IMR-90 (cell line): ENCODE results near the gene CP. TPM values are rescaled to one million over a fixed set of nuclear protein-coding genes. Genes with fewer than 3 reads are reported as not detected.
A peak's percentile ranks its signal among the peaks of the same experiment; 100 is the strongest.

ENCODE experiments used
- ATAC-seq: fragments of 200-7000 bp; cut with Tn5 transposase; 2 replicates; pipeline ENCODE4 v1.9.1; 2020; ENCODE audit warnings: low read depth, mild to moderate bottlenecking, moderate library complexity
- BruUV-seq: library from RNA; stranded (reverse); fragments of 400-500 nt; replicated peaks from 2 replicates; lab custom pipeline; 2021; lab: Mats Ljungman, UMichigan
- CTCF ChIA-PET: fragments of 300-600 bp; formaldehyde crosslinking; extraction: SDS; loops from one replicate; lab custom pipeline; 2021; ENCODE audit warnings: antibody characterized with exemption; lab: Yijun Ruan, JAX
- POLR2A ChIA-PET: fragments of 300-600 bp; sonication (Branson Sonifier 250); formaldehyde crosslinking; loops from one replicate; lab custom pipeline; 2022; ENCODE audit warnings: antibody characterized with exemption; ENCODE audit not compliant: unreplicated experiment; lab: Charles Lee
- DNase-seq: peaks from one replicate; pipeline ENCODE4 v3.0.0; 2013
- H2AFZ ChIP-seq: replicated peaks from 2 replicates; pipeline ENCODE3; 2013; ENCODE audit warnings: low read length, mild to moderate bottlenecking; ENCODE audit not compliant: poor library complexity
- H2AK5ac ChIP-seq: 2 replicates; pipeline ENCODE4 v1.6.1; 2013; ENCODE audit warnings: low read depth, low read length, inconsistent platforms
- H2AK9ac ChIP-seq: replicated peaks from 2 replicates; pipeline ENCODE3; 2013; ENCODE audit warnings: mild to moderate bottlenecking, low read depth, low read length, moderate library complexity; ENCODE audit not compliant: poor library complexity
- H2BK120ac ChIP-seq: 2 replicates; pipeline ENCODE4 v1.6.1; 2013; ENCODE audit warnings: low read depth, low read length, inconsistent platforms
- H2BK15ac ChIP-seq: 3 replicates; pipeline ENCODE4 v1.6.1; 2013; ENCODE audit warnings: low read depth, low read length, inconsistent platforms
- H2BK20ac ChIP-seq: 2 replicates; pipeline ENCODE4 v1.6.1; 2013; ENCODE audit warnings: low read depth, mild to moderate bottlenecking, inconsistent platforms, low read length, moderate library complexity
- H2BK5ac ChIP-seq: 2 replicates; pipeline ENCODE4 v1.6.1; 2013; ENCODE audit warnings: mild to moderate bottlenecking, low read depth, low read length, inconsistent platforms; ENCODE audit not compliant: poor library complexity, severe bottlenecking
- H3K14ac ChIP-seq: replicated peaks from 2 replicates; pipeline ENCODE4 v1.6.1; 2013; ENCODE audit warnings: low read depth, low read length, inconsistent platforms
- H3K18ac ChIP-seq: 2 replicates; pipeline ENCODE4 v1.6.1; 2013; ENCODE audit warnings: low read depth, low read length, control low read depth
- H3K23ac ChIP-seq: 2 replicates; pipeline ENCODE4 v1.6.1; 2013; ENCODE audit warnings: low read depth, low read length, inconsistent platforms
- H3K27ac ChIP-seq: 2 replicates; pipeline ENCODE4 v1.5.1; 2013; ENCODE audit warnings: mild to moderate bottlenecking, control low read depth, low read length; ENCODE audit not compliant: insufficient read depth
- H3K27me3 ChIP-seq: 2 replicates; pipeline ENCODE4 v1.6.1; 2013; ENCODE audit warnings: low read length; ENCODE audit not compliant: control insufficient read depth, insufficient read depth
- H3K36me3 ChIP-seq: 2 replicates; pipeline ENCODE4 v1.6.1; 2013; ENCODE audit warnings: low read length, mixed read lengths; ENCODE audit not compliant: control insufficient read depth, insufficient read depth
- H3K4ac ChIP-seq: 2 replicates; pipeline ENCODE4 v1.6.1; 2013; ENCODE audit warnings: low read depth, low read length, inconsistent platforms
- H3K4me1 ChIP-seq: 2 replicates; pipeline ENCODE4 v1.6.1; 2013; ENCODE audit warnings: low read length, mixed read lengths; ENCODE audit not compliant: control insufficient read depth, insufficient read depth
- H3K4me2 ChIP-seq: 2 replicates; pipeline ENCODE4 v1.6.1; 2013; ENCODE audit warnings: low read depth, mild to moderate bottlenecking, control low read depth, low read length, moderate library complexity
- H3K4me3 ChIP-seq: 2 replicates; pipeline ENCODE4 v1.5.1; 2013; ENCODE audit warnings: low read depth, mild to moderate bottlenecking, control low read depth, low read length, moderate library complexity; ENCODE audit not compliant: insufficient read depth
- H3K56ac ChIP-seq: 2 replicates; pipeline ENCODE4 v1.6.1; 2013; ENCODE audit warnings: low read length, inconsistent platforms; ENCODE audit not compliant: insufficient read depth; ENCODE audit errors: extremely low read depth
- H3K79me1 ChIP-seq, 2 experiments: 2 replicates each; pipeline ENCODE4 v1.6.1; 2013; ENCODE audit warnings: low read length in 2 of 2, inconsistent platforms in 1 of 2, low read depth in 1 of 2
- H3K9ac ChIP-seq: 2 replicates; pipeline ENCODE4 v1.6.1; 2013; ENCODE audit warnings: low read depth, low read length, control low read depth
- H3K9me1 ChIP-seq: 2 replicates; pipeline ENCODE4 v1.6.1; 2013; ENCODE audit warnings: low read length, inconsistent platforms; ENCODE audit not compliant: insufficient read depth
- H3K9me3 ChIP-seq: 2 replicates; pipeline ENCODE4 v1.6.1; 2013; ENCODE audit warnings: low read length; ENCODE audit not compliant: control insufficient read depth, insufficient read depth
- H4K20me1 ChIP-seq: 2 replicates; pipeline ENCODE4 v1.6.1; 2013; ENCODE audit warnings: low read length, inconsistent platforms; ENCODE audit not compliant: insufficient read depth
- H4K5ac ChIP-seq: 2 replicates; pipeline ENCODE4 v1.6.1; 2013; ENCODE audit warnings: mild to moderate bottlenecking, low read depth, low read length, control low read depth
- H4K8ac ChIP-seq, 2 experiments: 2 replicates each; pipeline ENCODE4 v1.6.1; 2013; ENCODE audit warnings: low read depth in 2 of 2, low read length in 2 of 2, control low read depth in 1 of 2, inconsistent platforms in 1 of 2
- H4K91ac ChIP-seq: 2 replicates; pipeline ENCODE4 v1.6.1; 2013; ENCODE audit warnings: low read depth, low read length, inconsistent platforms; ENCODE audit not compliant: insufficient read depth
- BHLHE40 ChIP-seq: fragments of 150-350 bp; IDR thresholded peaks from 2 replicates; pipeline ENCODE4 v1.6.1; 2016; ENCODE audit warnings: mild to moderate bottlenecking, low read depth, low read length
- CEBPB ChIP-seq: IDR thresholded peaks from 2 replicates; pipeline ENCODE4 v1.6.1; 2012; ENCODE audit warnings: low read depth, low read length, improper control_type of control experiment
- CHD1 ChIP-seq: IDR thresholded peaks from 2 replicates; pipeline ENCODE4 v1.6.1; 2012; ENCODE audit warnings: low read depth, low read length, improper control_type of control experiment
- FOS ChIP-seq: fragments of 150-350 bp; IDR thresholded peaks from 2 replicates; pipeline ENCODE4 v1.6.1; 2016; ENCODE audit warnings: low read depth, low read length
- NFE2L2 ChIP-seq: fragments of 150-350 bp; IDR thresholded peaks from 2 replicates; pipeline ENCODE4 v1.6.1; 2016; ENCODE audit warnings: low read depth, mild to moderate bottlenecking, low read length
- POLR2A ChIP-seq: IDR thresholded peaks from 2 replicates; pipeline ENCODE4 v1.6.1; 2012; ENCODE audit warnings: mild to moderate bottlenecking, low read depth, low read length
- RCOR1 ChIP-seq: IDR thresholded peaks from 2 replicates; pipeline ENCODE4 v1.6.1; 2012; ENCODE audit warnings: mild to moderate bottlenecking, low read length, improper control_type of control experiment; ENCODE audit not compliant: insufficient replicate concordance
- RFX5 ChIP-seq: IDR thresholded peaks from 2 replicates; pipeline ENCODE4 v1.8.0; 2012; ENCODE audit warnings: low read depth, mild to moderate bottlenecking, low read length, moderate library complexity
- SMC3 ChIP-seq: fragments of 150-350 bp; IDR thresholded peaks from 2 replicates; pipeline ENCODE4 v1.6.1; 2016; ENCODE audit warnings: low read depth, mild to moderate bottlenecking, antibody characterized with exemption, low read length, moderate library complexity
- WGBS, 2 experiments: methylation state at CpG; one replicate each; pipeline versions ENCODE4 v1.1.5 to v1.1.7; 2013; ENCODE audit warnings: missing lambda C conversion rate in 2 of 2; ENCODE audit not compliant: insufficient read length in 1 of 2; ENCODE audit errors: extremely low coverage in 2 of 2; 5-methylcytosine and 5-hydroxymethylcytosine counted together
- dilution Hi-C: fragments of 300-500 bp; cut with HindIII; formaldehyde crosslinking; loops from one replicate; pipeline ENCODE4 v1.14.3; 2018; ENCODE audit warnings: low sequenced_read_pairs; ENCODE audit not compliant: unreplicated experiment
- in situ Hi-C: fragments of 300-500 bp; cut with MboI; formaldehyde crosslinking; loops from 3 replicates; pipeline ENCODE4 v1.14.3; 2019; ENCODE audit warnings: low sequenced_read_pairs, inconsistent platforms, mixed read lengths
- intact Hi-C: fragments of 100-400 bp; cut with micrococcal nuclease; formaldehyde crosslinking; loops from 2 replicates; pipeline ENCODE4 v1.10.0; 2022
- polyA plus RNA-seq, 3 experiments: library from polyadenylated mRNA; depleted of rRNA; stranded (reverse); fragments of >200 nt; gene quantifications; 2 replicates each; pipeline ENCODE4 v1.2.3, GENCODE V29; 2012; ENCODE audit warnings: low replicate concordance in 1 of 3
- total RNA-seq: library from RNA; depleted of rRNA; stranded (reverse); fragments of >200 nt; gene quantifications from 2 replicates; pipeline ENCODE4 v1.2.3, GENCODE V29; 2012
- TF ChIP-seq, protein P1 (sequence below): conservative IDR thresholded peaks from 2 replicates; pipeline ENCODE4 v1.5.1; 2012; ENCODE audit warnings: mild to moderate bottlenecking, low read depth, low read length, improper control_type of control experiment
- TF ChIP-seq, protein P2 (sequence below): fragments of 150-350 bp; IDR thresholded peaks from 2 replicates; pipeline ENCODE4 v1.6.1; 2016; ENCODE audit warnings: low read depth, mild to moderate bottlenecking, low read length, moderate library complexity, borderline replicate concordance

CP gene
- total and polyA plus RNA-seq, 2 of the 4 experiments (the other 2 are of a cell fraction) = not detected

DNA sequence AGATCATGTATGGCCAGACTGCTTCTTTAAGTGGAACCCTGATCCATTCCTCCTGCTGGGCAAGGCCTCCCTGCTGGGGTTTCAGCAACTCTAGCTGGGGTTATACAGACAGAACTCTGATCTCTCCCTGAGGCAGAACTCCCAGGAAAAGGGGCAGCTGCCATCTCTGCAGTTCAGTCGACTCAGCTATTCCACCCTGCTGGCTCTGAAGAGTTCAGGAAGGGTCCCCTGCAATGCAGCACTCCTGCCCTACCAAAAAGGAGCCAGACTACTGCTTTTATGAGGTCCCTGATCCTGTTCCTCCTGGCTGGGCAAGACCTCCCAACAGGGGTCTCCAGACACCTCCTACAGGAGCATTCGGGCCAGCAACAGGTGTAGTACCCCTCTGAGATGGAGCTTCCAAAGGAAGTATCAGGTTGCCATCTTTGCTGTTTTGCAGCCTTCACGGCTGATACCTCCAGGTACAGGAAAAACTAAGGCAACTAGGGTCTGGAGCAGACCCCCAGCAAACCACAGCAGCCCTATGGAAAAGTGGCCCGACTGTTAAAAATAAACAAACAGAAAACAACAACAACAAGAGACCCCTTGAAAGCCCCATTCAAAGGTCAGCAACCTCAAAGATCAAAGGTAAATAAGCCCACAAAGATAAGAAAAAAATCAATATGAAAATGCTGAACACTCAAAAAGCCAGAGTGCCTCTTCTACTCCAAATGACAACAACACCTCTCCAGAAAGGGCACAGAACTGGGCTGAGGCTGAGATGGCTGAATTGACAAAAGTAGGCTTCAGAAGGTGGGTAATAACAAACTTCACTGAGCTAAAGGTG is 14.2 kb upstream of the CP start (continued):
- TF ChIP-seq, protein P1, sequence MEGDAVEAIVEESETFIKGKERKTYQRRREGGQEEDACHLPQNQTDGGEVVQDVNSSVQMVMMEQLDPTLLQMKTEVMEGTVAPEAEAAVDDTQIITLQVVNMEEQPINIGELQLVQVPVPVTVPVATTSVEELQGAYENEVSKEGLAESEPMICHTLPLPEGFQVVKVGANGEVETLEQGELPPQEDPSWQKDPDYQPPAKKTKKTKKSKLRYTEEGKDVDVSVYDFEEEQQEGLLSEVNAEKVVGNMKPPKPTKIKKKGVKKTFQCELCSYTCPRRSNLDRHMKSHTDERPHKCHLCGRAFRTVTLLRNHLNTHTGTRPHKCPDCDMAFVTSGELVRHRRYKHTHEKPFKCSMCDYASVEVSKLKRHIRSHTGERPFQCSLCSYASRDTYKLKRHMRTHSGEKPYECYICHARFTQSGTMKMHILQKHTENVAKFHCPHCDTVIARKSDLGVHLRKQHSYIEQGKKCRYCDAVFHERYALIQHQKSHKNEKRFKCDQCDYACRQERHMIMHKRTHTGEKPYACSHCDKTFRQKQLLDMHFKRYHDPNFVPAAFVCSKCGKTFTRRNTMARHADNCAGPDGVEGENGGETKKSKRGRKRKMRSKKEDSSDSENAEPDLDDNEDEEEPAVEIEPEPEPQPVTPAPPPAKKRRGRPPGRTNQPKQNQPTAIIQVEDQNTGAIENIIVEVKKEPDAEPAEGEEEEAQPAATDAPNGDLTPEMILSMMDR = no peak

DNA sequence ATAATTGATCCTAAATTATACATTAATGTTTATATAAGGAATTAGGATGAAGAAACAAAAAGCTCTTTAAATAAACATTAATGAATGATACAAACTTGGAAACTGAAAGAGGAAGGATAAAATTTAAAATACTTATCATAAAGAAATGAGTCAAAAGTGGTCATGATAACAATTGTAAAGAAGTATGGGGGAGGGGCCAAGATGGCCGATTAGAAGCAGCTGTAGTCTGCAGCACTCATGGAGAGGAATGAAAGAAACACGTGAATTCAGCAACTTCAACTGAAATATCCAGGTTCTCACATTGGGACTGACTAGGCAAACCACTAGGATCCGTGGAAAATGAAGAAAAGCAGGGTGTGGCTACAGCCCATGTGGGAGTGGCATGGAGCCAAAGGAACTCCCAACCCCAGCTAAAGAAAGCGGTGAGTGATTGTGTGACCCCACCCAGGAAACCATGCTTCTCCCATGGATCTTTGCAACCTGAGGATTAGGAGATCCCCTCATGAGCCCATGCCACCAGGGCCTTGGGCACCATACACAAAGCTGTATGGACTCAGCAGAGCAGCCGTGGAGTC is 13.1 kb upstream of the CP start:
- H2AFZ ChIP-seq = no peak overlapping the region
- H4K5ac ChIP-seq = no peak overlapping the region
- no peak overlapping the region for H2BK5ac ChIP-seq
- H3K9ac ChIP-seq = no peak overlapping the region
- intact Hi-C loops (no loop called here), in situ Hi-C loops (no loop called here), dilution Hi-C loops (no loop called here)
- H3K79me1 ChIP-seq = no peaks in the 10 kb centered on the region
- no peaks in the 10 kb centered on the region for H3K9me1 ChIP-seq
- no peak overlapping the region for H4K91ac ChIP-seq
- H4K20me1 ChIP-seq = no peaks in the 10 kb centered on the region
- no peak overlapping the region for H3K4ac ChIP-seq
- no peak overlapping the region for H3K23ac ChIP-seq
- H3K4me3 ChIP-seq = no peak overlapping the region
- BruUV-seq = no TSS peak
- H2BK20ac ChIP-seq = no peak overlapping the region
- H3K9me3 ChIP-seq = no peaks in the 10 kb centered on the region
- H2BK15ac ChIP-seq = 0 out of 3 replicates have a peak overlapping the region, but pooled peaks have one; percentile 48
- no peak overlapping the region for H3K56ac ChIP-seq
- H3K14ac ChIP-seq = no peak overlapping the region
- H3K4me1 ChIP-seq = no peaks in the 10 kb centered on the region
- no peak overlapping the region for H3K4me2 ChIP-seq
- H2AK5ac ChIP-seq = no peak overlapping the region
- no peak overlapping the region for H3K27ac ChIP-seq
- CTCF ChIA-PET = interaction anchor here (0.6 kb wide), 1 partner anchor 246 kb away, joined by 5 read pairs; no protein-coding TSS in a partner anchor
- no peak overlapping the region for H2AK9ac ChIP-seq
- H4K8ac ChIP-seq = peak overlapping the region in 1 of 2 experiments; percentile 63; a peak in 2 of 4 replicates
- ATAC-seq (no peak), DNase-seq (no peak)
- no peaks in the 10 kb centered on the region for H3K27me3 ChIP-seq
- no peaks in the 10 kb centered on the region for H3K36me3 ChIP-seq
- WGBS, 2 experiments = no CpG with 5 or more reads among the region's 5 CpGs
- POLR2A ChIA-PET = no interaction called here
- no peak overlapping the region for H3K18ac ChIP-seq
- H2BK120ac ChIP-seq = no peak overlapping the region
- TF ChIP-seq BHLHE40 (no peak), SMC3 (no peak), NFE2L2 (no peak), CHD1 (no peak), CEBPB (no peak), FOS (no peak), POLR2A (no peak), RFX5 (no peak), RCOR1 (no peak)
- TF ChIP-seq, protein P2, sequence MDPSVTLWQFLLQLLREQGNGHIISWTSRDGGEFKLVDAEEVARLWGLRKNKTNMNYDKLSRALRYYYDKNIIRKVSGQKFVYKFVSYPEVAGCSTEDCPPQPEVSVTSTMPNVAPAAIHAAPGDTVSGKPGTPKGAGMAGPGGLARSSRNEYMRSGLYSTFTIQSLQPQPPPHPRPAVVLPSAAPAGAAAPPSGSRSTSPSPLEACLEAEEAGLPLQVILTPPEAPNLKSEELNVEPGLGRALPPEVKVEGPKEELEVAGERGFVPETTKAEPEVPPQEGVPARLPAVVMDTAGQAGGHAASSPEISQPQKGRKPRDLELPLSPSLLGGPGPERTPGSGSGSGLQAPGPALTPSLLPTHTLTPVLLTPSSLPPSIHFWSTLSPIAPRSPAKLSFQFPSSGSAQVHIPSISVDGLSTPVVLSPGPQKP = no peak
